Activated CD4-positive, alpha-beta T cell treated with anti-CD3 and anti-CD28 coated beads, Interleukin-2, amount 50 U/mL, for 24 hours (primary cell): ENCODE results near the gene RGMA.

Experiments
- DNase-seq, 2 donors: peaks; one replicate each; pipeline ENCODE4 v3.0.0-alpha.2; 2020; ENCODE audit warnings: low read depth in 1 of 2, low spot score in 1 of 2

The RGMA gene

DNA sequence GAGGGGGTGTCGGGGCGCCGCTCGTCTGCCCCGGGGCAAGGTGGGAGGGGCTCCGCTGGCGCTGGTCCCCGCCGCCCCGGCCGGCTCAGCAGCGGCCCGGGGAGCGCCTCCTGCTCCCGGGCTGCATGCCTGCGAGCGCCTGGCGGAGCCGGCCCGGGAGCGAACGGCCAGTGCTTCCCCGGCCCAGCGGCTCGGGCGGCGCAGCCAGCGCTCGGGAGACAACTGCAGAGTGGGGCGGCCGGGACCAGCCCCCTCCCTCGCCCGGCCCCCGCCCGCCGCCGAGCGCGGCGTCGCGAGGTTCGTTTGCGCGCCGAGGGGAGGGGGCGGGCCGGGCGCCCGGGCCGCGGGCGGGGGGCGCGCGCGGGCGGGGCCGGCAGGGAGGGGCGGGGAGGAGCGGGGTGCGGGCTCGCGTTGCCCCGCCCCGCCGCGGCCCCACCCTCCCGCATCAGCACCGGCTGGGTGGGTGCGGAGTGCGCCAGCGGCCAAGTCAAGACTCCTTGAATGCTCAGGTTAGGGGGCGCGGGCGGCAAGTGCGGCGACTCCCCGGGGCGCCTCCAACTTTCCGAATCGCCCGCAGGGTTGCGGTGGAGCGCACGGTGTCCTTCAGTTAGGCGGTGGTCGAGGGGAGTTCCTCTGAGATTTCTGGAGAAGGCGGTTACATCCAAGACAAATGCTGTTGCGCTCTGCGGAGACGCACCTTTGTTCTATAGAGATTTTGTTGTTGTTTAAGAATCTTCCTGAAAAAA lies at the start of gene RGMA:
Gene RGMA, minus strand, starts transcription at position 231 of the 746 bp plus-strand sequence. CDS start 279 bp downstream, outside the sequence.
- no peak for DNase-seq

- no peak for DNase-seq
Measured at GRCh38 chr15:93136606-93137005, 47.6 kb upstream of the RGMA start.

DNA sequence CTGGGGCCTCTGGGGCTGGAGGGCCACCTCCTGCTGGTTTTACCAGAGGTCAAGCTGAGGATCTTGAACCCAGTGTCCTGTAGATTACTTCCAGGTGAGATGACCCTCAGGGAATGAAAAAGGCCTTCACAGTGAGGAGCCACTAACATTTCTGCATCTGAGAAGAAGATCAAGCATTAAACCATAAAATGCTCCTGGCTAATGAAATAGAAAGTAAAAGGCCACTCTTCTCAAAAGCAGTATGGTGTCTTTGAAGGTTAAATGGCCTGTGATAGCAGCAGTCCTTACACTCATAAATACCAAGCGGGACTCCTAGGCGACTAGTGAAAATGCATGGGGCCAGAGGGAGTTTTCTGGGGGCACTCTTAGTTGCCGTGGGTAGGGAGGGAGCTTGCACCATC lies 47.0 kb upstream of the RGMA start:
- no peak for DNase-seq

- no peak for DNase-seq
Measured at GRCh38 chr15:93135459-93135858, 46.4 kb upstream of the RGMA start.

DNA sequence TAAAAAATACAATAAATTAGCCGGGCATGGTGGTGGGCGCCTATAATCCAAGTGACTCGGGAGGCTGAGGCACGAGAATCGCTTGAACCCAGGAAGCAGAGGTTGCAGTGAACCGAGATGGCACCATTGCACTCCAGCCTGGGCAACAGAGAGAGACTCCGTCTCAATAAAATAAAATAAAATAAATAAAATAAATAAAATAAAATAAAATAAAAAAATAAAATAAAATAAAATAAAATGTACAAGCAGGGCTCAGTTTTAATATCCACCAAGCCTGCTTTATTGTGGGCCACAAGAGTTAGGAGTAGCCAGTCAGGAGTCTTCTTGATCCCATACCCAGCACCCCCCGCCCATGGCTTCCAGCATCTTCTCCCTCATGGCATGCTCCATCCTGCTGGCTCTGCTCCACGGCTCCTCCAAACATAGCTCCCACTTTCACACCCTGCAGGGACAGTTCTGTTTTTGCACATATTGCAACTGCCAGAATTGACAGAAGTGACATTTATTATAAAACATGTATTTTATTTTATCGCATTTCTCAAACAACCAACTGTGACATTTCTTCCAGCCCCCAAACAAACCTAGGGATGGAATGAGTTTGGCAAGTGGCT lies 42.6 kb upstream of the RGMA start:
- no peak for DNase-seq

DNA sequence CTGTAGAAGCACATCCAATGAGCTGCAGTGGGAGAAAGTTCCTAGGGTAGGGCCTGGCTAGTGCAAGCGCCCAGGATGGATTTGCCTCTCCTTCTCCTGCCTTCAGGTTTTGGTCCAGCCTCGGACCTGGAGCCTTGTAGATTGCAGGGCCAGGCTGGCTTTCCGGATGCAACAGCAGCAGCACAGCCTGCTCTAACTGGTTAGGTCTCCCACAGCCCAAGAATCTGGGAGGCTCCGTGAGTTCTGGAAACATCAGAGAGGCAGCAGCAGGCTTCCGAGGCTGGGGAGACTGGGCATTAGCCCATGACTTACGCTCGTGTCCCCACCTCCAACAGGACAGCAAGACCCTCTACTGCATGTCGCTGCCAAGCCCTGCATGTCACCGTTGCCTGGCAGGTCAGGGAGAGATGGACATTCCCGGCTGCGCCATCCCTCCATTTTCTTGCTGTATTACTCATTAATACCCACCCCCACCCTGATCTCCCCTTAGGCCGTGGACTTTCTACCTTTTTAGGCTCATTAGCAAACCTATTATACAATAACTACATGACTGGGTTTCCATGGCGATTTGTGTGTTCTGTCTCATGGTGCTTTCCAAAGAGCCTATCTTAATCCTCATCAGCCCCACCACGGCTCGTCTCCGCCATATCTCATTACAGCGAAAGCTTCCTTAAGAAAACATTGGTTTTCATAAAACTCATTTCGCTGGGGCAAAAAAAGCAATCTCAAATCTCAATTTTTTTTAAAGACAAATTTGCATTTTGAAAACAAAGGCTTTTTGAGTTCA lies 40.9 kb upstream of the RGMA start:
- no peak for DNase-seq

- no peak for DNase-seq
Measured at GRCh38 chr15:93127286-93127685, 38.3 kb upstream of the RGMA start.

- no peak for DNase-seq
Measured at GRCh38 chr15:93126599-93126998, 37.6 kb upstream of the RGMA start.

DNA sequence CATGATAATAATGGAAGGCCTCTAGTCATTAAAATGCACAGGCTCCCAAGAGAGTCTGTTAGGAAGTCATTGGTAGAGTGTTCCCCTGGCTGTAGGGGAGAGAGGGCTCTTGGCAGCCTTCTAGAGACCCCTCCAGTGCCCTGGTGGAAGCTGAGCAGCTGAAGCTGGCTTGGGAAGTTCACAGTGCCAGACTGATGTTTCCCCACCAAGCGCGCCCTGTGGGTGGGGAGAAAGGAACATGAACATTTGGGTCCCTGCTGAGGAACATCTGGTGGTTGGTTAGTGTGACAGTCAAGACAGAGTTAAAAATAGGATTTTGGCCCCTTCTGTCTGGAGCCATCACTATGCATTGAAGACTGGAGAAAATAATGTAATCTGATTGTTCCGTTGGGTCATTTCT lies 37.1 kb upstream of the RGMA start:
- DNase-seq = no peak

DNA sequence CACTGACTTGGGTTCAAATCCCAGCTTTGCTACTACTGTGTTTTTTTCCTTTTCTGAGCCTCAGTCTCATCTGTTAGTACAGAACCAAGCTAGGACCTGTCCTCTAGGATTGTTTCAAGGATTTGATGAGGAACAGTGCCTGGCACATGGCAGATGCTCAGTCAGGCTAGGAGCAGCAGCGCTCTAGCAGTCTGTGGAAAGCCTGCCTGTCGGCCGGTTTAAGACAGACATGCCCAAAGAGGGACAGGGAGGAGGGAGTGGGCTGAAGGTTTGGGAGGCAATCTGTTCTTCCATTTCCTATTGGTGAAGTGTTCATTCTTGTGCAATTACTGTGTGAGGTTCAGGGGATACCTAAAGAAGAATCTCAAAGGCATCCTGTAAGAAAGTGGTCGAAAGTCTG lies 35.1 kb upstream of the RGMA start:
- no peak for DNase-seq

DNA sequence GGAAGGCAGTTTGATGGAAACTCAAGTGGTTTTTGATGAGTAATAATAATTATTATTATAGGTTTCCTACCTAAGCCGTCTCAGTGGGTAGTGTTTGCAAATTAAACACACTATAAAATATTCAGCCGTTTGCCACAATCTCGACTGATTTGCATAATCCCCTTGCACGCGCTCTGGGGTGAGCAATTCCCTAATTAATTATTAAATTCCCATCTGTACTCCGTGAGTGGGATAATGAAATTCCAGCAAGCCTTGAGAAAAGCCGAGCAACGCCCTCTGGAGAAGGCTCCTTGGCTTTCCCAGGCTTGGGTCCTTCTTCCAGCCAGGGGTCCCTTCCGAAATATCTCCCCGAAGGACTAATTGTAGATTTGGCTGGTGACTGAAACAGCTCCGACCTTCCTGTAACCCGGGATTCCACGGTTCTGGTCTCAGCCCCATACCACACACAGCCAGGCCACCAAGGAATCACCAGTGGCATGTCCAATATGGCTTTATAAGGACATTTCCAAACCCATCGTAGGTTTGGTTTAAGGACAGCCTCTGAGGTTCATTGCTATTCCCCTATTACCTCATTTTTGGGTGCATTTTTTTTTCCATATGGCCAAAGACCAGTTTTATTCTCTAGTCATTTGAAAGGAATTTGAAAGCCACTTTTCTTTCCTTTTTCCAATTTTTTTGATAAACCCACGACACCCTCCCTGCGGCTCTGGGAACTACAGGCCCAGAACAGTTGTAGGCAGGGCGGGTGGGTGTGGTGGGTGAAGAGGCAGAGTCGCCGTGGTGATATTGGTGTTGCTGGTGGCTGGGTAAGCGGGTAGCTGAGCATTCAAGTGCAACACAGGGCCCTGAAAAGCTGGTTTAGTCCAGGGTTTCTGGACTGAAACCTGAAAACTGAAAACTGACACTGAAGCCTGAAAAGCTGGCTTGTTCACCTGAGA lies 33.2 kb upstream of the RGMA start:
- DNase-seq = no peak

GRCh38 chr15:93121107-93121506 lies 32.1 kb upstream of the RGMA start:
- no peak for DNase-seq

- no peak for DNase-seq
Measured at GRCh38 chr15:93118904-93119303, 29.9 kb upstream of the RGMA start.

- DNase-seq = no peak
Measured at GRCh38 chr15:93111451-93111850, 22.4 kb upstream of the RGMA start.

DNA sequence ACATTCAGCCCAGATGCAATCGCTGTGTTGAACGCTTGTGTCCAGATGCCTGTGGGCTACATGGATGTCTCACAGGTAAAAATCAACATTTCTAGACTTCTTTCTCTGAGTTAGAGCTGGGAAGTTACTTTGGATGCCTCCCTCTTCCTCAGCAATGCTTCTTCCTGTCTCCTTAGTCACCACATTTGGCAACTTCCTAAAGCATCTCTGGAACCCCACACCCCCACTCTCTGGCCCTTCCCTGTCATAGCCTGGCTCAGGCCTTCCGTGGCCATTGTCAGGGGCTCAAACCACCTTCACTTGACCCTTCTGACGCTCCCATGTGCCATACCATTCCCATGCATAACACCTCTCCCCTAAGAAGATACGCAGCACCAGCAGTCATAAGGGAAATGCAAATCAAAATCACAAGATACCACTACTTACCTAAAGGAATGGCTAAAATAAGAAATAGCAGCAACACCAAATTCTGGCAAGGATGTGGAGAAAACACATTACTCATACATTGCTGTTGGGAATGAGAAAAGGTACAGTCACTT lies 21.6 kb upstream of the RGMA start:
- DNase-seq = no peak

DNA sequence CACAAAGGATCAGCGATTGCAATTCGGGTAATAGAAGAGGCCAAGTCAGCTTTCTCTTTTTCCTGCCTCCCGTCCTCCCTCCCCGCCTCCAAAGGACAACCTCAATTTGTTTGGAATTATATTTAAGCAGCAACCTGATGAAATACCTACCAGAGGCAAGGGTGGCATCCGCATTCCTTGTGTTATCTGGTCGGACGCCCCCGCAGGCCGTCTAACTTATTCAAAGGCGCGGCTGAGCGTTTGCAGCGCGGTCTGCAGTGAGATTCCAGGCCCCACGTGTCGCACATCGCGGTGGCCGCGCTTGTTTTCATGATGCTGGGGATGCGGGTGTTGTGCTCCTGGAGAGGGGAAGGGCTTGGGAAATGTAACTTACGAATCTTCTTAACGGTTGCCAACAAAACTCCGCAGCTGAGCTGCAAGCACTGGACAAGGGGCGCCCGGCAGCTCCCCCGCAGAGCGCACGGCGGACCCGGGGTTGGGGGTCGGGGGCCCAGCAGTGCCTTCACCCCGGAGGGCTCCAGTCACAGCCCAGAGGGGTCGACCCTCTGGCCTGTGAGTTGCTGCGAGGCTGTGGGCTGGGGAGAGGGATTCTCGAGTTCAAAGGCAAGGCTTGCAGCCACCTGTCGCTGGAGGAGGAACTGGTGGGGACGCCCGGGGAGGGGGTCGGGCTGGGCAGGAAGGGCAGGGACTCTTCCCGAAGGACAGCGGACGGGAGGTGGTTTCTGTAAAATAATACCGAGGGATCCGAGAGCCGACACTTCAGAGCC lies 20.5 kb upstream of the RGMA start:
- no peak for DNase-seq

- no peak for DNase-seq
Measured at GRCh38 chr15:93107646-93108045, 18.6 kb upstream of the RGMA start.

- no peak for DNase-seq
Measured at GRCh38 chr15:93105485-93105884, 16.5 kb upstream of the RGMA start.

DNA sequence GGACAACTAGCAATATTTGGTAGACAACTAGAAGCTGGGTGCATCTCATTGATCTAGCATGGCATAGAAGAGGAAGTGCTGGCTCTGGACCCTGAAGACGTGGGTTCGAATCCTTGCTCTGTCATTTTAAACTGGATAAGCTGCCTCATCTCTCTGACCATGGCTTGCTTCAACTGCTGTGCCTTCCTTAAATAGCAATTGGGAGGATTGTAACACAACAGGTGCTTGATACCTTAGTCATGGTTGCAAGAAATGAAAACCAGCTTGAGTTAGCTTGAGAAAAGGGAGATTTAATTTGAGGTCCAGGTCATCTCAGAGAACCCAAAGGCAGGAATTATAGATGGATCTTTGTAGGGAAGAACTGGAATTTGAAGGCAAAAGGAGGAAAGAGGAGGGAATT lies 14.8 kb upstream of the RGMA start:
- no peak for DNase-seq

- DNase-seq = no peak
Measured at GRCh38 chr15:93102211-93102610, 13.2 kb upstream of the RGMA start.
